H1 (cell line): ENCODE results near the gene MRPS34. TPM values are rescaled to one million over a fixed set of nuclear protein-coding genes. Genes with fewer than 3 reads are reported as not detected.

Experiments used
- CTCF ChIA-PET: fragments of 300-600 bp; sonication (Branson Sonifier 250); formaldehyde crosslinking; loops from one replicate; lab custom pipeline; 2021; ENCODE audit not compliant: partially characterized antibody; lab: Charles Lee
- POLR2A ChIA-PET: fragments of 300-600 bp; sonication (Branson Sonifier 250); formaldehyde crosslinking; loops from one replicate; lab custom pipeline; 2021; ENCODE audit warnings: inconsistent platforms; ENCODE audit not compliant: partially characterized antibody; lab: Charles Lee
- DNase-seq, 2 experiments: peaks; one replicate each; pipeline versions ENCODE4 v3.0.0 to v3.0.0-alpha.2; 2010 to 2022; ENCODE audit warnings: low spot score in 2 of 2, low read depth in 1 of 2, mixed read lengths in 1 of 2
- FAIRE-seq: peaks from 2 replicates; lab custom pipeline; 2011; peaks lifted over from hg19 to GRCh38; lab: Jason Lieb, UNC
- H2AFZ ChIP-seq: 2 replicates; pipeline ENCODE4 v1.8.1; 2012; ENCODE audit warnings: low read length, inconsistent platforms
- H2AK5ac ChIP-seq: 2 replicates; pipeline ENCODE4 v1.6.1; 2013; ENCODE audit warnings: low read depth, low read length
- H2BK120ac ChIP-seq: replicated peaks from 2 replicates; pipeline ENCODE3; 2013; ENCODE audit warnings: low read depth, low read length, inconsistent platforms
- H2BK12ac ChIP-seq: 2 replicates; pipeline ENCODE4 v1.6.1; 2013; ENCODE audit warnings: low read depth, low read length
- H2BK15ac ChIP-seq: 2 replicates; pipeline ENCODE4 v1.6.1; 2013; ENCODE audit warnings: low read length
- H2BK20ac ChIP-seq: 2 replicates; pipeline ENCODE4 v1.6.1; 2013; ENCODE audit warnings: low read length
- H2BK5ac ChIP-seq: 2 replicates; pipeline ENCODE4 v1.6.1; 2013; ENCODE audit warnings: low read depth, low read length
- H3K14ac ChIP-seq: 2 replicates; pipeline ENCODE4 v1.6.1; 2013; ENCODE audit warnings: inconsistent platforms; ENCODE audit not compliant: insufficient read length
- H3K18ac ChIP-seq: 2 replicates; pipeline ENCODE4 v1.6.1; 2013; ENCODE audit warnings: low read length; ENCODE audit errors: extremely low read depth
- H3K23ac ChIP-seq: 2 replicates; pipeline ENCODE4 v1.6.1; 2013; ENCODE audit warnings: inconsistent platforms; ENCODE audit not compliant: insufficient read length
- H3K23me2 ChIP-seq: 2 replicates; pipeline ENCODE4 v1.6.1; 2013; ENCODE audit warnings: low read depth, low read length
- H3K27ac ChIP-seq: 2 replicates; pipeline ENCODE4 v1.6.1; 2011; ENCODE audit warnings: low read depth, low read length, inconsistent platforms
- H3K27me3 ChIP-seq, 4 experiments: replicated peaks in 1 of 4; 1 replicate in 1 of 4; 2 replicates in 3 of 4; pipeline versions ENCODE4 v1.6.1 to v1.8.1; 2011 to 2013; ENCODE audit warnings: low read length in 3 of 4, mild to moderate bottlenecking in 3 of 4, inconsistent platforms in 2 of 4, mixed read lengths in 2 of 4, moderate library complexity in 1 of 4; ENCODE audit not compliant: control insufficient read depth in 3 of 4, insufficient read depth in 3 of 4; ENCODE audit errors: extremely low read depth in 1 of 4
- H3K36me3 ChIP-seq, 4 experiments: 2 replicates each; pipeline versions ENCODE4 v1.6.1 to v1.8.1; 2011 to 2013; ENCODE audit warnings: mild to moderate bottlenecking in 4 of 4, low read length in 3 of 4, moderate library complexity in 2 of 4, control low read depth in 1 of 4, inconsistent platforms in 1 of 4; ENCODE audit not compliant: insufficient read depth in 4 of 4, control insufficient read depth in 2 of 4
- H3K4ac ChIP-seq: replicated peaks from 2 replicates; pipeline ENCODE3; 2013; ENCODE audit warnings: low read length, low read depth, mixed read lengths, inconsistent platforms; ENCODE audit not compliant: insufficient read length
- H3K4me1 ChIP-seq, 4 experiments: replicated peaks in 1 of 4; 1 replicate in 1 of 4; 2 replicates in 3 of 4; pipeline versions ENCODE4 v1.6.1 to v1.8.1; 2011 to 2013; ENCODE audit warnings: low read length in 3 of 4, inconsistent platforms in 2 of 4, mixed read lengths in 1 of 4; ENCODE audit not compliant: insufficient read depth in 4 of 4, control insufficient read depth in 3 of 4
- H3K4me2 ChIP-seq, 2 experiments: 2 replicates each; pipeline versions ENCODE4 v1.6.1 to v1.8.1; 2011 to 2013; ENCODE audit warnings: low read depth in 2 of 2, low read length in 2 of 2, control low read depth in 1 of 2, inconsistent platforms in 1 of 2, mild to moderate bottlenecking in 1 of 2; ENCODE audit not compliant: insufficient read depth in 1 of 2
- H3K4me3 ChIP-seq, 4 experiments: fragments of 200-600, 300-600 bp in 1 of 4; sonication (generic), shearing (Covaris generic), sonication (Bioruptor Twin) in 1 of 4; 2 replicates each; pipeline versions ENCODE4 v1.5.1 to v1.8.1; 2011 to 2016; ENCODE audit warnings: low read length in 4 of 4, low read depth in 3 of 4, control low read depth in 2 of 4, inconsistent platforms in 2 of 4, mild to moderate bottlenecking in 2 of 4, mixed read lengths in 1 of 4, moderate library complexity in 1 of 4; ENCODE audit not compliant: insufficient read depth in 2 of 4; ENCODE audit errors: extremely low read depth in 1 of 4
- H3K56ac ChIP-seq: replicated peaks from 2 replicates; pipeline ENCODE3; 2013; ENCODE audit warnings: low read depth, mild to moderate bottlenecking, mixed read lengths, low read length, inconsistent platforms; ENCODE audit not compliant: insufficient read length
- H3K79me1 ChIP-seq: 2 replicates; pipeline ENCODE4 v1.6.1; 2013; ENCODE audit warnings: low read depth, low read length, control low read depth
- H3K79me2 ChIP-seq, 2 experiments: 2 replicates each; pipeline versions ENCODE4 v1.6.1 to v1.8.1; 2012 to 2013; ENCODE audit warnings: low read length in 2 of 2, mild to moderate bottlenecking in 2 of 2, inconsistent platforms in 1 of 2; ENCODE audit not compliant: insufficient read depth in 2 of 2, control insufficient read depth in 1 of 2
- H3K9ac ChIP-seq, 4 experiments: replicated peaks in 1 of 4; 1 replicate in 1 of 4; 2 replicates in 3 of 4; pipeline versions ENCODE4 v1.6.1 to v1.8.1; 2011 to 2013; ENCODE audit warnings: low read depth in 3 of 4, low read length in 3 of 4, control low read depth in 2 of 4, mild to moderate bottlenecking in 2 of 4, moderate library complexity in 2 of 4, inconsistent platforms in 1 of 4; ENCODE audit errors: extremely low read depth in 1 of 4
- H3K9me3 ChIP-seq, 2 experiments: 2 replicates each; pipeline versions ENCODE4 v1.6.1 to v1.8.1; 2012 to 2013; ENCODE audit warnings: mild to moderate bottlenecking in 2 of 2, moderate library complexity in 2 of 2, control low read depth in 1 of 2, inconsistent platforms in 1 of 2, low read depth in 1 of 2, low read length in 1 of 2, mixed read lengths in 1 of 2; ENCODE audit not compliant: insufficient read depth in 2 of 2
- H4K20me1 ChIP-seq, 2 experiments: replicated peaks in 1 of 2; 2 replicates each; pipeline versions ENCODE3 to v1.8.1; 2011 to 2013; ENCODE audit warnings: inconsistent platforms in 2 of 2, low read length in 2 of 2, mild to moderate bottlenecking in 1 of 2; ENCODE audit not compliant: insufficient read depth in 2 of 2, control insufficient read depth in 1 of 2
- H4K5ac ChIP-seq: 2 replicates; pipeline ENCODE4 v1.6.1; 2013; ENCODE audit warnings: low read length, low read depth, mixed read lengths, inconsistent platforms; ENCODE audit not compliant: insufficient read length
- H4K8ac ChIP-seq: 2 replicates; pipeline ENCODE4 v1.8.0; 2013; ENCODE audit warnings: mild to moderate bottlenecking, moderate library complexity, low read length, inconsistent platforms; ENCODE audit not compliant: insufficient read depth; ENCODE audit errors: extremely low read depth
- H4K91ac ChIP-seq: replicated peaks from 2 replicates; pipeline ENCODE3; 2013; ENCODE audit warnings: low read length, mixed read lengths, inconsistent platforms; ENCODE audit not compliant: insufficient read length
- JUN ChIP-seq: IDR thresholded peaks from 2 replicates; pipeline ENCODE4 v1.6.1; 2011; ENCODE audit warnings: low read depth, mild to moderate bottlenecking, improper control_type of control experiment, low read length
- KDM5A ChIP-seq: fragments of 200-600 bp; IDR thresholded peaks from 2 replicates; pipeline ENCODE4 v1.7.1; 2012; ENCODE audit warnings: mild to moderate bottlenecking, low read length, inconsistent platforms, mixed read lengths
- SAP30 ChIP-seq: fragments of 300-600 bp; sonication (generic); IDR thresholded peaks from 2 replicates; pipeline ENCODE4 v1.7.1; 2012; ENCODE audit warnings: low read length, moderate library complexity, mild to moderate bottlenecking, inconsistent platforms; ENCODE audit not compliant: insufficient read depth, insufficient replicate concordance
- SIX5 ChIP-seq: IDR thresholded peaks from 2 replicates; pipeline ENCODE4 v1.6.1; 2011; ENCODE audit warnings: mild to moderate bottlenecking, low read depth, low read length
- SP2 ChIP-seq: IDR thresholded peaks from 2 replicates; pipeline ENCODE4 v1.6.1; 2012; ENCODE audit warnings: mild to moderate bottlenecking, low read length, inconsistent platforms
- TCF12 ChIP-seq: IDR thresholded peaks from 2 replicates; pipeline ENCODE4 v1.6.1; 2011; ENCODE audit warnings: low read depth, mild to moderate bottlenecking, low read length
- WGBS, 2 experiments: shearing (Covaris generic) in 1 of 2; methylation state at CpG; one replicate each; pipeline versions ENCODE4 v1.1.6 to v1.1.7; 2013 to 2015; ENCODE audit warnings: low lambda C conversion rate in 2 of 2, mixed read lengths in 2 of 2, inconsistent platforms in 1 of 2, low coverage in 1 of 2, missing lambda C conversion rate in 1 of 2; ENCODE audit not compliant: insufficient replicate concordance in 2 of 2, insufficient coverage in 1 of 2, insufficient read length in 1 of 2; ENCODE audit errors: extremely low coverage in 1 of 2, missing lambda C conversion rate in 1 of 2; 5-methylcytosine and 5-hydroxymethylcytosine counted together
- polyA plus RNA-seq, 7 experiments: library from polyadenylated mRNA; depleted of rRNA in 3 of 7; stranded (reverse) in 5 of 7; unstranded in 2 of 7; fragments of >200 nt in 5 of 7; fragments of 200-250 nt in 2 of 7; gene quantifications; 1 replicate in 5 of 7; 2 replicates in 1 of 7; 4 replicates in 1 of 7; pipeline versions ENCODE4 v1.2.1 to v1.2.3, GENCODE V29; 2011 to 2013; ENCODE audit warnings: missing spikeins in 2 of 7, mixed read lengths in 2 of 7
- total RNA-seq: library from RNA; stranded (reverse); fragmentation: NEBNext Ultra II Directional; extraction: Animal tissue kit (Norgen Biotek cat#: 25700); gene quantifications from 2 replicates; pipeline ENCODE4 v1.2.1, GENCODE V29; 2021

Gene MRPS34
- total and polyA plus RNA-seq, 2 of the 8 experiments (the other 6 are each of a cell fraction or from before 2014, with no cell fraction given): 168 to 252 TPM

- no peak for DNase-seq
- no peak overlapping the region for H3K23ac ChIP-seq
These were observed 4.0 kb upstream of the MRPS34 start for GRCh38 chr16:1776991-1777374.

More at GRCh38 chr16:1776991-1777374, 4.0 kb upstream of the MRPS34 start:
- no peak overlapping the region for H4K5ac ChIP-seq
- peaks cover 0 to 23% (median 9%) of the 10 kb centered on the region in 4 experiments; a peak in 5 of 8 replicates for H3K36me3 ChIP-seq
- no peak overlapping the region for H2BK120ac ChIP-seq
- WGBS, 2 experiments: 97% methylated on average over 19 of the region's 22 CpGs; no CpG with 5 or more reads in 1 of the 2 experiments
- no peak overlapping the region for H3K4me2 ChIP-seq
- peaks cover 0 to 14% of the 10 kb centered on the region in 2 experiments; a peak in 1 of 4 replicates for H3K79me2 ChIP-seq
- peaks cover 0 to 33% of the 10 kb centered on the region in 2 experiments for H4K20me1 ChIP-seq
- no peak overlapping the region for H3K56ac ChIP-seq
- H3K79me1 ChIP-seq: peaks cover 9% of the 10 kb centered on the region
- POLR2A ChIA-PET: interaction anchor here (1.0 to 12.0 kb wide), 5 partner anchors 8 to 379 kb away, joined by 3 to 246 read pairs (median 4); partner anchors contain the start of genes EME2, GFER, IGFALS and MRPS34
- no peak overlapping the region for H2AK5ac ChIP-seq
- H3K9ac ChIP-seq: no peak overlapping the region
- H2AFZ ChIP-seq: no peak overlapping the region
- no peak overlapping the region for H3K4me3 ChIP-seq
- H2BK5ac ChIP-seq: no peak overlapping the region
- no peak overlapping the region for H3K27ac ChIP-seq
- peaks cover 6% of the 10 kb centered on the region for H3K23me2 ChIP-seq
- FAIRE-seq: no peak
- H3K4ac ChIP-seq: no peak overlapping the region
- no peak overlapping the region for H2BK20ac ChIP-seq
- TF ChIP-seq TCF12 (no peak), JUN (no peak), SAP30 (no peak), SIX5 (no peak), SP2 (no peak), KDM5A (no peak)
- TF ChIP-seq, all 59 proteins: peak for 0
- no peak overlapping the region; the same call in 1 of the 2 replicates for H4K8ac ChIP-seq
- peaks cover 0 to 10% (median 8%) of the 10 kb centered on the region in 4 experiments; a peak in 6 of 7 replicates for H3K4me1 ChIP-seq
- no peaks in the 10 kb centered on the region for H3K9me3 ChIP-seq
- H2BK15ac ChIP-seq: no peak overlapping the region
- no peak overlapping the region for H4K91ac ChIP-seq
- H3K18ac ChIP-seq: no peak overlapping the region
- no peak overlapping the region for H3K14ac ChIP-seq
- H3K27me3 ChIP-seq: no peaks in the 10 kb centered on the region
- H2BK12ac ChIP-seq: no peak overlapping the region
- CTCF ChIA-PET: interaction anchor here (0.8 kb wide), 1 partner anchor 12 kb away, joined by 3 read pairs; no protein-coding TSS in a partner anchor
